ENCODE measurements around the gene THRB. TPM values are rescaled to one million over a fixed set of nuclear protein-coding genes. Genes with fewer than 3 reads are reported as not detected.

THRB gene
- total RNA-seq, 3 donors from 2014 or later, result 25.1 to 75.5 (median 59.8) TPM

DNA sequence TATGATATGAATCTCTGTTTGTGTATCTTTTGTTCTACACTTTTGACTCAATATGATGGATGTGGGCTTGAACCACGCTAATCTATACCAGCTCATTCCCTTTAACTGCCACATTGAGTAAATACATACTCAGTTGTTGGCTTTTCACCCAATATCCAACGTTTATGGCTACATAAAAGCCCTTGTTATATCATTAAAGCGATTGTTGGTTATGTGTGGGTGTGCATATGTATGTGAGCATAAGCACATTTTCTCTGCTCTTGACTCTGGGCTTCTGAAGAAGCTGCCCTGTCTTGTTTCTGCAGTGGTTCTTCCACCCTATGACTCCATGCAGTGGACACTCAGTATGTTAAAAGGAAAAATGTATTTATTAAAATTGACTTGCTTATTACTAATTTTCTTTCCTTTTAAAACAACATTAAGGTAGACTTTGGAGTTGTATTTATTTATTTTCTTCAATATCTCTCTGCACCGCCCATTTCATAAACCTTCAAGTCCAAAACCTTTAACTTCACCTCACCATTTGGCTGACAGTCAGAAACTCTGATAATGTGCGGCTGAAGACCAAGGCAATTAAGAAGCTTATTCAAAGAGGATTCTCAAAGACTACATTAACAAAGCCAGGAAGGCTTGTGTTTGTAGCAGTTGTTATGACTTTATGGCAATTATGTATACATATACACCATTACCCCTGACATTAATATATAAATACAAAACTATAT is 156.1 kb downstream of the THRB start:
- no peaks in the 10 kb centered on the region for H3K36me3 ChIP-seq (ENCODE audit: low read depth)
- DNase-seq, result no peak
- intact Hi-C loops (cut with DNase I, micrococcal nuclease), result no loop called here
- H3K9me3 ChIP-seq, result no peaks in the 10 kb centered on the region
- H3K4me3 ChIP-seq, result no peak overlapping the region
- TF ChIP-seq, protein P1, sequence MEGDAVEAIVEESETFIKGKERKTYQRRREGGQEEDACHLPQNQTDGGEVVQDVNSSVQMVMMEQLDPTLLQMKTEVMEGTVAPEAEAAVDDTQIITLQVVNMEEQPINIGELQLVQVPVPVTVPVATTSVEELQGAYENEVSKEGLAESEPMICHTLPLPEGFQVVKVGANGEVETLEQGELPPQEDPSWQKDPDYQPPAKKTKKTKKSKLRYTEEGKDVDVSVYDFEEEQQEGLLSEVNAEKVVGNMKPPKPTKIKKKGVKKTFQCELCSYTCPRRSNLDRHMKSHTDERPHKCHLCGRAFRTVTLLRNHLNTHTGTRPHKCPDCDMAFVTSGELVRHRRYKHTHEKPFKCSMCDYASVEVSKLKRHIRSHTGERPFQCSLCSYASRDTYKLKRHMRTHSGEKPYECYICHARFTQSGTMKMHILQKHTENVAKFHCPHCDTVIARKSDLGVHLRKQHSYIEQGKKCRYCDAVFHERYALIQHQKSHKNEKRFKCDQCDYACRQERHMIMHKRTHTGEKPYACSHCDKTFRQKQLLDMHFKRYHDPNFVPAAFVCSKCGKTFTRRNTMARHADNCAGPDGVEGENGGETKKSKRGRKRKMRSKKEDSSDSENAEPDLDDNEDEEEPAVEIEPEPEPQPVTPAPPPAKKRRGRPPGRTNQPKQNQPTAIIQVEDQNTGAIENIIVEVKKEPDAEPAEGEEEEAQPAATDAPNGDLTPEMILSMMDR (IDR thresholded peaks at IDR 0.05), result no peak
- ATAC-seq, result peak; percentile 73
- H3K4me1 ChIP-seq (ENCODE audit: low read depth), result peaks cover 3% of the 10 kb centered on the region

DNA sequence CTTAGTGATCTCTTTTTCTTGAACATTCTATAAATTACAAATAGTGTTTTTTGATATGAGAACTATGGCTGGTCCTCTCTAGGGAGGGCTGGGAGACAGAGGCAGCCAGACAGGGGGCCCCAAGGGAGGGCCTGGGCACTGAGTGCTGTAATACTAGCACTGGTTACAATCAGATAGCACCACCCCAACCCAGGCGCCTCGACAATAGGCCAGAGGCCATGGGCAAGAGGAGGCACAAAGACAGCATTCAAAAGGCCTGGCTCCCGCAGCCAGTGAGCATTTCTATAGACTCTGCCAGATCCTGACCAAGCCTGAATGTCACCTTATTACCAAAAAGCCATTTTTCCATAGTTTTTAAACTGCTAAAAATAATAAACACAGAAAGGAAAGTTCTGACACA is 158.5 kb downstream of the THRB start:
- Histone ChIP-seq H3K4me1 (ENCODE audit: low read depth) (peaks cover 3% of the 10 kb centered on the region), H3K4me3 (no peak overlapping the region), H3K9me3 (no peaks in the 10 kb centered on the region), H3K36me3 (ENCODE audit: low read depth) (no peaks in the 10 kb centered on the region)
- DNase-seq (no peak), ATAC-seq (no peak)
- intact Hi-C loops (cut with DNase I, micrococcal nuclease), result no loop called here
- TF ChIP-seq, protein P1 (IDR thresholded peaks at IDR 0.05), result no peak

DNA sequence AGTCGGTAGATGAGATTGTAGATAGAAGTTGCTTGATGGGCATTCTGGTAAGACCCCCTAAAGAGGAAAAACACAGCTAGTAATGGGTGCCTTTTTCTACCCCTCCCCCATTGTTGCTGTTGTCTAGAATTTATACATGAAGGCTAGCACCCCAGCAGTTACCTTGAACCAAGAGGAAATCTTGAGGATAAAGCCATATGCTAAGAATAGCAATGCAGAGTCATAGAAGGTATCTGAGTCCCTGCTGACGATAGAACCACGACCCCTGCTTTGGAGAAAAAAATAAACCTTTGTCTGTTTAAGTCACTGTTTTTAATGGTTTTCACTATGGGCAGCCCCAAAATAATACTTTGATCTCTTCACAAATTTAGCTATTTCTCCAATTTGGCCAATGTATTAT is 162.6 kb downstream of the THRB start:
- intact Hi-C loops (cut with DNase I, micrococcal nuclease), result no loop called here
- ATAC-seq (no peak), DNase-seq (no peak)
- Histone ChIP-seq H3K36me3 (ENCODE audit: low read depth) (no peaks in the 10 kb centered on the region), H3K4me1 (ENCODE audit: low read depth) (no peaks in the 10 kb centered on the region), H3K9me3 (no peaks in the 10 kb centered on the region), H3K4me3 (no peak overlapping the region)
- TF ChIP-seq, protein P1 (IDR thresholded peaks at IDR 0.05), result no peak

DNA sequence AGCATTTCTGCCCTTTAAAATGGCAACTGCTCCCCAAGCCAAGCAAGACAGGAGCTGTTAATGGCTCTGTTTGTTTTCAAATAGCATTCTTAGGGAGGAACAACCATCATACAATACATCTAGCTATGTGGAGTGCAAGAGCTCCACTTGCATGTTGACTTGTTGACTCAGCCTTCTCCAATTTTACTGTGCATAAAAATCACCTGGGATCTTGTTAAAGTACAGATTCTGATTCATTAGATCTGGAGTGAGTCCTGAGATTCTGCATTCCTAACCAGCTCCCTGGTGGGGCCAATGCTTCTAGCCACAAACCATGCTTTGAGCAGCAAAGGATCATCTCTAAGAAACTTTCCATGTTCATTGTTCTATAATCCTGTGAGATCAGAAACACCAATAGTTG is 171.4 kb downstream of the THRB start:
- ATAC-seq (no peak), DNase-seq (no peak)
- H3K9me3 ChIP-seq, result no peaks in the 10 kb centered on the region
- TF ChIP-seq, protein P1 (IDR thresholded peaks at IDR 0.05), result no peak
- H3K36me3 ChIP-seq (ENCODE audit: low read depth), result no peaks in the 10 kb centered on the region
- no peak overlapping the region for H3K4me3 ChIP-seq
- intact Hi-C loops (cut with DNase I, micrococcal nuclease), result no loop called here
- H3K4me1 ChIP-seq (ENCODE audit: low read depth), result no peaks in the 10 kb centered on the region

DNA sequence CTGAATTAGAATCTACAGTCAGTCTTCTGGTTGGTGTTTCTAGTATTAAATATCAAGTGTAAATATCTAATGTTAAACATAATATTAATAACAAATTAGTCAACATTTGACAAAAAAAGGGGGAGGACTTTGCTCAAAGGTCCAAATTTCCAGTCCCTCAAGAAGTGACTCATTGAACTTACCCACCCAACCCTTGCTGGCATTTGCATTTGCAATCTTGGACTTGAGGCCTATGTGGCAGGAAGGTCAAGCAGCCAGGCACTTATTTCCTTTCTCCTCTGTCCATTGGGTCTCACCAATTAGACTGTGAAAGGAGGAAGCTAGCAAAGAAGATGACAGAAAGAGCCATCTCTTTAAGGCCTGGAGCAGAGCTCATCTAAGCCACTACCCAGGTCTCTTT is 174.0 kb downstream of the THRB start:
- Histone ChIP-seq H3K4me3 (no peak overlapping the region), H3K4me1 (ENCODE audit: low read depth) (peaks cover 10% of the 10 kb centered on the region), H3K9me3 (no peaks in the 10 kb centered on the region), H3K36me3 (ENCODE audit: low read depth) (no peaks in the 10 kb centered on the region)
- ATAC-seq, result no peak
- TF ChIP-seq, protein P1 (IDR thresholded peaks at IDR 0.05), result no peak
- DNase-seq, result no peak
- intact Hi-C loops (cut with DNase I, micrococcal nuclease), result no loop called here
